ENCODE measurements around the gene UBAP2.

Gene UBAP2, protein sequence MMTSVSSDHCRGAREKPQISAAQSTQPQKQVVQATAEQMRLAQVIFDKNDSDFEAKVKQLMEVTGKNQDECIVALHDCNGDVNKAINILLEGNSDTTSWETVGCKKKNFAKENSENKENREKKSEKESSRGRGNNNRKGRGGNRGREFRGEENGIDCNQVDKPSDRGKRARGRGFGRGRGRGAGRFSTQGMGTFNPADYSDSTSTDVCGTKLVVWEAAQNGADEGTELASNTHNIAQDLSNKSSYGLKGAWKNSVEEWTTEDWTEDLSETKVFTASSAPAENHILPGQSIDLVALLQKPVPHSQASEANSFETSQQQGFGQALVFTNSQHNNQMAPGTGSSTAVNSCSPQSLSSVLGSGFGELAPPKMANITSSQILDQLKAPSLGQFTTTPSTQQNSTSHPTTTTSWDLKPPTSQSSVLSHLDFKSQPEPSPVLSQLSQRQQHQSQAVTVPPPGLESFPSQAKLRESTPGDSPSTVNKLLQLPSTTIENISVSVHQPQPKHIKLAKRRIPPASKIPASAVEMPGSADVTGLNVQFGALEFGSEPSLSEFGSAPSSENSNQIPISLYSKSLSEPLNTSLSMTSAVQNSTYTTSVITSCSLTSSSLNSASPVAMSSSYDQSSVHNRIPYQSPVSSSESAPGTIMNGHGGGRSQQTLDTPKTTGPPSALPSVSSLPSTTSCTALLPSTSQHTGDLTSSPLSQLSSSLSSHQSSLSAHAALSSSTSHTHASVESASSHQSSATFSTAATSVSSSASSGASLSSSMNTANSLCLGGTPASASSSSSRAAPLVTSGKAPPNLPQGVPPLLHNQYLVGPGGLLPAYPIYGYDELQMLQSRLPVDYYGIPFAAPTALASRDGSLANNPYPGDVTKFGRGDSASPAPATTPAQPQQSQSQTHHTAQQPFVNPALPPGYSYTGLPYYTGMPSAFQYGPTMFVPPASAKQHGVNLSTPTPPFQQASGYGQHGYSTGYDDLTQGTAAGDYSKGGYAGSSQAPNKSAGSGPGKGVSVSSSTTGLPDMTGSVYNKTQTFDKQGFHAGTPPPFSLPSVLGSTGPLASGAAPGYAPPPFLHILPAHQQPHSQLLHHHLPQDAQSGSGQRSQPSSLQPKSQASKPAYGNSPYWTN

GRCh38 chr9:34048727-34049629 is at the start of gene UBAP2:
Gene UBAP2, minus strand, starts transcription at chr9:34048887. Its CDS starts 31,739 bp downstream, at chr9:34017148.
- peak; percentile 95 for DNase-seq

- DNase-seq, result no peak
Measured at GRCh38 chr9:34098307-34098706, 49.6 kb upstream of the UBAP2 start.

- DNase-seq, result no peak
Measured at GRCh38 chr9:34097865-34098264, 49.2 kb upstream of the UBAP2 start.

DNA sequence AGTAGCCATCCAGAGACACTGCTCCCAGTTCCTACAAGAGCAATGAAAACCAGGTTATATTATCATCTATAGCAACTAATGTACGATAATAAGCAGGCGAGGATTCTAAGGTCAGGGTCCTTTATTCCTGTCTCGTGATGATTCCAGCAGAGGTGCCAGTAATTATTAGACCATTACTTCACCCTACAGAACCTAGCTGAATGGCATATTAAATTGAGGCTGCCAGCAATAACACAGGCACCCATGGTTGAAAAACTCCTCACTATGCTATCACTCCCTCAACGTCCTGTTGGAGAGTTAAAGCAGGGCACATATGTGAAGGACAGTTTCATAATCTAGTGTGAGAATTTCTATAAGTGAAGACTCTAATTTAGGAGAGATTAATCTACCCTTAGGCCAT is 48.1 kb upstream of the UBAP2 start:
- DNase-seq, result no peak

- DNase-seq, result no peak
Measured at GRCh38 chr9:34093578-34093977, 44.9 kb upstream of the UBAP2 start.

DNA sequence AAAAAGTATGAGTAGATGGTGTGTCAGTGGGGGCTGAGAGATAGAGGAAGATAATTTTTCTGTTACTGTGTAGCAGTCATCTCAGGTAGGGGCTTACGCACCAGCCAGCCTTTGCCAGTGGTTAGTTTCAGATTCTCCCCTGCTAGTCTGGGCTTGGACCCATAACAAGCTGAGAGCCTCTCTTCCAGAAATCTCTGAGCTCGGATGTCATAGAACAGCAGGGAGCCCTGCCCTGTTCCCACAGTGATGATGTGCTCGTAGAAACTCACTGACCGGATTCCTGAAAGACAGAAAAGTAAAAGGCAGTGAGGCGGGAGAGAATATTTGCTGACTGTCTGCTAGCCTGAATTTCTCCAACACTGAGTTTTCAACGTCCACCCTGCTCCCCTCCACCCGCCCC is 40.6 kb upstream of the UBAP2 start:
- DNase-seq, result no peak

DNA sequence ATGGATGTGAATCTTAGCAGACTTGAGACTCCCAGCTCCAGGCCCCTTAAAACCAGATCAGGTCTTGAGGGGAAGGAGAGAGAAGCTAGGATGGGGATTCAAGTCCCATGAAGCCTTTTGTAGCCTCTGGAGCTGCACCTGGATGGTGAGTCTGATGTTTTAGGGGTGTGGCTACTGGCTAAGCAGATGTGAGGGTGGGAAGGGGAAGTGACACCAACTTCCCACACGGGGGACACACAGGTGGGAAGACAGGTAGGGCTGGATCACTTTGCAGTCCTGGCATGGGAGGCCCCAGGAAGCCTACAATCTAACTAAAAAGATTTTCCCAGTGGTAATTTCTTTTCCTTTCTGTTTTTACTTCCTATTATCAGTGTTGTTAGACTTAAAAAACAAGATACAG is 38.7 kb upstream of the UBAP2 start:
- DNase-seq, result no peak

DNA sequence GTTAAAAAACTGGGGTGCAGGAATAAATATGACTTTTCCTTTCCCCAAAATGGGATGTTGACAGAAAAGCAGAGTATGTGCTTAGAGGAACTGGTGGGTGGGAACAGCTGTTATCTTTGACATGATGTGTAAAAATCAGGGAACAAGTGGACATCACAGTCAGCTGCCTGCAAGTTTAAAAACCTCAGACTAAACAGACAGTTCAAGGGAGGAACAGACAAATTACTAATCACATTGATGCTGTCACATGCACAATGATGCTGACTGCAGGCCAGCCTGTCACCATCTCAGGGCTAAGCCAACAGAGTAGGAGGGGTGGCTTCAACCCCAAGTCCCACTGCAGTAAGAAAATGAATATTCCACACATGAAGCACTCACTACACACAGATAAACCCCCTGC is 38.2 kb upstream of the UBAP2 start:
- DNase-seq, result no peak

- no peak for DNase-seq
Measured at GRCh38 chr9:34085581-34086500, 37.2 kb upstream of the UBAP2 start.

GRCh38 chr9:34084562-34084961 is 35.9 kb upstream of the UBAP2 start:
- no peak for DNase-seq

- DNase-seq, result no peak
Measured at GRCh38 chr9:34079181-34079580, 30.5 kb upstream of the UBAP2 start.

- DNase-seq, result no peak
Measured at GRCh38 chr9:34072868-34073590, 24.3 kb upstream of the UBAP2 start.

DNA sequence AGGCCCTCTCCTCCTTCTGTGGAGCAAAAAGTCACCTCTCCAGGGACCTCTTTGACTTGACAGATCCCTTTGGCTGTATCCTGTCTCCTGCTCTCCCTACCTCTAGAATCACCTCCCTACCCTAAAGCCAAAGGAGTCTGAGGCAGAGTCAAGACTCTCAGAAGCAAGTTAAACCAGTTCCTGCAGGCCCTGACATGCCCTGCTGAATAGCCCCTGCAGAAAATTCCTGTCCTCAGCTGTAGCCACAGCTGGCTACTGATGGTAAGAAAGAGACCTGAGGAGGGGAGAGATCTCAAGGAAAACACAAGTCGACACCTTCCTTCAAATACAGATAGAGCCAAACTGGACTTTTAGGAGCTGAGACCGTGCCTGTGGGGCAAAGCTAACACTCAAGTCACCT is 23.7 kb upstream of the UBAP2 start:
- DNase-seq, result no peak

- no peak for DNase-seq
Measured at GRCh38 chr9:34070606-34071324, 22.1 kb upstream of the UBAP2 start.

- DNase-seq, result no peak
Measured at GRCh38 chr9:34069831-34070230, 21.1 kb upstream of the UBAP2 start.

DNA sequence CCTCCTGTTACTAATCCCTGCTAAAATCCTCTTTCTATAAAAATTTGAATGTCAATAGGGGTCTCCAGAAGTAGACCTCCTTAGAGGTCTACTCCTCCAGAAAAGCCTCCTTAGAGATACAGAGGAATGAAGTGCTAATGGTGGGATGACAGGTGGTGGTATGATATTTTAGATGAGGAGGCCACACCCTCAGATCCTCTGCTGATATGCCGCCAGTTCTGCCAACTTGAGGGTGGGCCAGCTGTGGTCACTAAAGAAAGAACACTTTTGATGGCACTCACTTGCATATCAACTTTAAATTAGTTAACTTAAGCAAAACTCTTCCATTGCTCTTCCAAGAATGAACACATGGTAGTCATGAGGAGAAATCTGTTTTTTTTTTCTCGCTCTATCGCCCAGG is 16.9 kb upstream of the UBAP2 start:
- DNase-seq, result no peak

DNA sequence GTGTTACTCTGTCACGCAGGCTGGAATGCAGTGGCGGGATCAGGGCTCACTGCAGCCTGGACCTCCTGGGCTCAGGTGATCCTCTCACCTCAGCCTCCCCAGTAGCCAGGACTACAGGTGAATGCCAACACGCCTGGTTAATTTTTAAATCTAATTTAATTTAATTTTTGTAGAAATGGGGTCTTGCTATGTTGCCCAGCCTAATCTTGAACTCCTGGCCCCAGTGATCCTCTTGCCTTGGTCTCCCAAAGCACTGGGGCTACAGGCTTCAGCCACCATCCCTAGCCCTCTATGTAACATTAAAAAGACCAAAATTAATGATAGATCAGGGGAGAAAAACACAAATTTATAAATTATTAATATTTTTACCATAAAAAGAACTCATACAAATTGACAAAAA is 11.3 kb upstream of the UBAP2 start:
- no peak for DNase-seq

- no peak for DNase-seq
Measured at GRCh38 chr9:34059281-34059680, 10.6 kb upstream of the UBAP2 start.

- DNase-seq, result peak; percentile 18
Measured at GRCh38 chr9:34049630-34050384, 1.1 kb upstream of the UBAP2 start.
